Measurements from ENCODE around the gene NSL1. TPM values are rescaled to one million over a fixed set of nuclear protein-coding genes. Genes with fewer than 3 reads are reported as not detected.

The NSL1 gene
- total RNA-seq, 1 experiment from 2014 or later = 45.6 TPM

- H3K27me3 ChIP-seq (replicated peaks; ENCODE audit: control insufficient read depth, insufficient read depth, low read length) = no peaks in the 10 kb centered on the region
- peaks cover 15% of the 10 kb centered on the region for H3K4me1 ChIP-seq
- no peak for TF ChIP-seq CTCF (IDR thresholded peaks at IDR 0.05; ENCODE audit: insufficient read depth in 1 of 2, low read depth in 1 of 2, low read length in 1 of 2, severe bottlenecking in 1 of 2, unreplicated experiment in 1 of 2)
- BruUV-seq (replicated peaks) = no TSS peak
- peaks cover 10% of the 10 kb centered on the region for H3K27me3 Mint-ChIP-seq (ENCODE audit: insufficient read depth, unreplicated experiment)
- POLR2A ChIA-PET = interaction anchor here (0.6 kb wide), 1 partner anchor 45 kb away, joined by 3 read pairs; no protein-coding TSS in a partner anchor
- intact Hi-C loops (cut with micrococcal nuclease; ENCODE audit: unreplicated experiment) = no loop called here
- no peaks in the 10 kb centered on the region for H3K36me3 ChIP-seq (ENCODE audit: control insufficient read depth, insufficient read depth, low read length)
- H3K9me3 Mint-ChIP-seq (ENCODE audit: unreplicated experiment) = peaks cover 7% of the 10 kb centered on the region
- H3K36me3 Mint-ChIP-seq (ENCODE audit: insufficient read depth, unreplicated experiment) = peaks cover 12% of the 10 kb centered on the region
- H3K4me3 ChIP-seq (ENCODE audit: low read depth, low read length) = no peak overlapping the region
- CTCF ChIA-PET = interaction anchor here (0.6 to 1.2 kb wide), 4 partner anchors 28 to 137 kb away, joined by 3 to 7 read pairs (median 4); partner anchors contain the start of genes ATF3 and FLVCR1
- peak; percentile 45 to 60 for DNase-seq
- peak overlapping the region; percentile 33 for H3K4me3 Mint-ChIP-seq (ENCODE audit: unreplicated experiment)
- H3K27ac Mint-ChIP-seq (ENCODE audit: unreplicated experiment) = peak overlapping the region; percentile 22
- H3K9me3 ChIP-seq = no peaks in the 10 kb centered on the region
- peaks cover 15% of the 10 kb centered on the region for H3K4me1 Mint-ChIP-seq (ENCODE audit: low read depth, unreplicated experiment)
These were observed 70.0 kb downstream of the NSL1 start for GRCh38 chr1:212721388-212722247.

GRCh38 chr1:212719633-212720032 lies 71.9 kb downstream of the NSL1 start:
- CTCF ChIA-PET = no interaction called here
- no peak for DNase-seq
- Histone ChIP-seq H3K36me3 (ENCODE audit: control insufficient read depth, insufficient read depth, low read length) (no peaks in the 10 kb centered on the region), H3K27me3 (replicated peaks; ENCODE audit: control insufficient read depth, insufficient read depth, low read length) (no peaks in the 10 kb centered on the region), H3K4me3 (ENCODE audit: low read depth, low read length) (no peak overlapping the region), H3K4me1 (peaks cover 15% of the 10 kb centered on the region), H3K9me3 (no peaks in the 10 kb centered on the region)
- Mint-ChIP-seq H3K4me3 (ENCODE audit: unreplicated experiment) (no peak overlapping the region), H3K27me3 (ENCODE audit: insufficient read depth, unreplicated experiment) (peaks cover 18% of the 10 kb centered on the region), H3K4me1 (ENCODE audit: low read depth, unreplicated experiment) (peaks cover 8% of the 10 kb centered on the region), H3K9me3 (ENCODE audit: unreplicated experiment) (peaks cover 7% of the 10 kb centered on the region), H3K36me3 (ENCODE audit: insufficient read depth, unreplicated experiment) (peaks cover 12% of the 10 kb centered on the region), H3K27ac (ENCODE audit: unreplicated experiment) (no peak overlapping the region)
- no peak for TF ChIP-seq CTCF (IDR thresholded peaks at IDR 0.05; ENCODE audit: insufficient read depth in 1 of 2, low read depth in 1 of 2, low read length in 1 of 2, severe bottlenecking in 1 of 2, unreplicated experiment in 1 of 2)
- intact Hi-C loops (cut with micrococcal nuclease; ENCODE audit: unreplicated experiment) = no loop called here
- no TSS peak for BruUV-seq (replicated peaks)
- POLR2A ChIA-PET = no interaction called here

GRCh38 chr1:212718499-212718898 lies 73.1 kb downstream of the NSL1 start:
- Histone ChIP-seq H3K9me3 (no peaks in the 10 kb centered on the region), H3K36me3 (ENCODE audit: control insufficient read depth, insufficient read depth, low read length) (no peaks in the 10 kb centered on the region), H3K27me3 (replicated peaks; ENCODE audit: control insufficient read depth, insufficient read depth, low read length) (no peaks in the 10 kb centered on the region; the same call in 1 of the 2 replicates), H3K4me3 (ENCODE audit: low read depth, low read length) (no peak overlapping the region), H3K4me1 (peaks cover 15% of the 10 kb centered on the region)
- BruUV-seq (replicated peaks) = no TSS peak
- peak in 1 of 2 experiments; percentile 27 for TF ChIP-seq CTCF (IDR thresholded peaks at IDR 0.05; ENCODE audit: insufficient read depth in 1 of 2, low read depth in 1 of 2, low read length in 1 of 2, severe bottlenecking in 1 of 2, unreplicated experiment in 1 of 2)
- no peak for DNase-seq
- Mint-ChIP-seq H3K27me3 (ENCODE audit: insufficient read depth, unreplicated experiment) (peaks cover 20% of the 10 kb centered on the region), H3K4me3 (ENCODE audit: unreplicated experiment) (no peak overlapping the region), H3K27ac (ENCODE audit: unreplicated experiment) (no peak overlapping the region), H3K9me3 (ENCODE audit: unreplicated experiment) (peaks cover under 1% of the 10 kb centered on the region), H3K4me1 (ENCODE audit: low read depth, unreplicated experiment) (peaks cover 8% of the 10 kb centered on the region), H3K36me3 (ENCODE audit: insufficient read depth, unreplicated experiment) (peaks cover 4% of the 10 kb centered on the region)
- ChIA-PET CTCF (interaction anchor here (0.6 kb wide), 1 partner anchor 53 kb away, joined by 3 read pairs; no protein-coding TSS in a partner anchor), POLR2A (no interaction called here)
- intact Hi-C loops (cut with micrococcal nuclease; ENCODE audit: unreplicated experiment) = loop anchor here (1.0 kb wide), 2 partner anchors 17 to 53 kb away; no protein-coding TSS in a partner anchor
